Spleen (tissue), 11 donors: ENCODE measurements around the gene RPP25L. TPM values are rescaled to one million over a fixed set of nuclear protein-coding genes. Genes with fewer than 3 reads are reported as not detected.

Experiments used
- DNase-seq: peaks from one replicate; pipeline ENCODE4 v3.0.0-alpha.2; 2020
- H3K27ac ChIP-seq, 8 donors: fragments of 200-600 bp; sonication (generic) in 7 of 8; 1 replicate in 4 of 8; 2 replicates in 4 of 8; pipeline versions ENCODE4 v1.5.0 to v1.8.0; 2016 to 2021; ENCODE audit warnings: inconsistent platforms in 4 of 8, mild to moderate bottlenecking in 4 of 8, moderate library complexity in 1 of 8
- H3K27me3 ChIP-seq, 7 donors: fragments of 200-600 bp; sonication (generic) in 6 of 7; replicated peaks in 1 of 7; 1 replicate in 4 of 7; 2 replicates in 3 of 7; pipeline versions ENCODE4 v1.5.0 to v1.8.0; 2016 to 2021; ENCODE audit warnings: inconsistent platforms in 3 of 7, mild to moderate bottlenecking in 1 of 7
- H3K36me3 ChIP-seq, 6 donors: fragments of 200-600 bp; sonication (generic) in 5 of 6; 1 replicate in 4 of 6; 2 replicates in 2 of 6; pipeline versions ENCODE4 v1.5.0 to v1.8.0; 2016 to 2021; ENCODE audit warnings: inconsistent platforms in 2 of 6
- H3K4me1 ChIP-seq, 6 donors: fragments of 200-600 bp; sonication (generic) in 5 of 6; 1 replicate in 3 of 6; 2 replicates in 3 of 6; pipeline versions ENCODE4 v1.5.0 to v1.8.0; 2016 to 2021; ENCODE audit warnings: inconsistent platforms in 3 of 6
- H3K4me3 ChIP-seq, 8 donors: fragments of 200-600 bp; sonication (generic) in 7 of 8; 1 replicate in 4 of 8; 2 replicates in 4 of 8; pipeline versions ENCODE4 v1.5.0 to v1.8.0; 2016 to 2021; ENCODE audit warnings: inconsistent platforms in 4 of 8, mild to moderate bottlenecking in 4 of 8, moderate library complexity in 2 of 8
- H3K9me3 ChIP-seq, 8 donors: fragments of 200-600 bp; sonication (generic) in 7 of 8; 1 replicate in 4 of 8; 2 replicates in 4 of 8; pipeline versions ENCODE4 v1.5.0 to v1.8.0; 2016 to 2021; ENCODE audit warnings: inconsistent platforms in 4 of 8
- CTCF ChIP-seq, 11 experiments: fragments of 200-600 bp in 7 of 11; fragments of 450-650 bp in 4 of 11; sonication (generic) in 4 of 11; IDR thresholded peaks in 8 of 11; conservative IDR thresholded peaks in 3 of 11; 1 replicate in 7 of 11; 2 replicates in 4 of 11; pipeline versions ENCODE4 v1.4.0 to v1.8.0; 2016 to 2021; ENCODE audit warnings: antibody characterized with exemption in 11 of 11, inconsistent platforms in 4 of 11, mild to moderate bottlenecking in 1 of 11
- POLR2A ChIP-seq, 3 donors: fragments of 450-650 bp; IDR thresholded peaks; one replicate each; pipeline ENCODE4 v1.5.1; 2017; ENCODE audit warnings: antibody characterized with exemption in 3 of 3, mild to moderate bottlenecking in 1 of 3
- POLR2AphosphoS5 ChIP-seq, 3 donors: sonication (generic); formaldehyde crosslinking; IDR thresholded peaks; one replicate each; pipeline ENCODE4 v1.5.1; 2017; ENCODE audit warnings: antibody characterized with exemption in 3 of 3
- WGBS, 5 donors: extraction: QIAGEN DNeasy Blood & Tissue Kit in 3 of 5; methylation state at CpG; one replicate each; pipeline versions ENCODE4 v1.1.5 to v1.1.7; 2013 to 2018; 5-methylcytosine and 5-hydroxymethylcytosine counted together
- intact Hi-C: fragments of 100-400 bp; cut with DNase I; formaldehyde crosslinking; loops from one replicate; pipeline ENCODE4 v1.15.0; 2023; ENCODE audit warnings: low total_unique reads
- polyA plus RNA-seq, 3 donors: library from polyadenylated mRNA; stranded (reverse); fragments of 200-250 nt; gene quantifications; one replicate each; pipeline ENCODE4 v1.2.1, GENCODE V29; 2013
- total RNA-seq, 7 donors: library from RNA; depleted of rRNA in 3 of 7; stranded (reverse); fragments of >200 nt in 3 of 7; fragmentation: NEBNext Ultra II Directional in 4 of 7; extraction: Animal tissue kit (Norgen Biotek cat#: 25700) in 4 of 7; gene quantifications; one replicate each; pipeline versions ENCODE4 v1.1.0 to v1.2.1, GENCODE V29; 2016 to 2021
- donor health status: healthy with polysubstance abuse.
- donor health status: DM: no; HTN: no; CAD: no; lungs with moderate emphysema.
- donor health status: DM: no; HTN: no; CAD: no.
- donor health status: Bipolar disorder and iron deficiency.
- donor health status: healthy.
- donor health status: DM: no; HTN: no; CAD: no.
- donor health status: DM: yes; HTN: yes; CAD: no.

The RPP25L gene
- total and polyA plus RNA-seq, 10 donors: 16.8 to 54.1 (median 26.8) TPM

- 39 to 58% (median 49%) methylated on average over 5 of the region's 5 CpGs for WGBS, 5 donors
- H3K27ac ChIP-seq: peak overlapping the region in 7 of 8 donors; percentile 51 to 70 (median 67)
Observed at GRCh38 chr9:34652602-34653000, 40.7 kb upstream of the RPP25L start.

GRCh38 chr9:34651876-34652601, 40.1 kb upstream of the RPP25L start, which contains the start of gene IL11RA:
TSS of gene IL11RA (plus strand) at chr9:34652185. CDS start at chr9:34655218, 3,033 bp downstream.
- 22 to 39% (median 34%) methylated on average over 24 of the region's 24 CpGs for WGBS, 5 donors
- Histone ChIP-seq H3K36me3 (peaks cover 0 to 38% (median 25%) of the 10 kb centered on the region in 6 donors), H3K4me3 (peak within 1 kb of the TSS in 4 of 8 donors; percentile 9 to 48 (median 20)), H3K27me3 (no peaks in the 10 kb centered on the region), H3K27ac (peak within 1 kb of the TSS in 7 of 8 donors; percentile 51 to 70 (median 67)), H3K9me3 (no peaks in the 10 kb centered on the region), H3K4me1 (peaks cover 27 to 81% (median 46%) of the 10 kb centered on the region in 6 donors)
- TF ChIP-seq POLR2AphosphoS5 (IDR thresholded peaks at IDR 0.05): peak; percentile 53 to 84 (median 80)
- no peak for TF ChIP-seq POLR2A (IDR thresholded peaks at IDR 0.05)
- intact Hi-C loops: no loop called here
- peak; percentile 83 for DNase-seq

More at GRCh38 chr9:34652602-34653000, 40.7 kb upstream of the RPP25L start:
- intact Hi-C loops: no loop called here
- H3K27me3 ChIP-seq: no peaks in the 10 kb centered on the region
- TF ChIP-seq POLR2AphosphoS5 (IDR thresholded peaks at IDR 0.05) (no peak), CTCF (IDR thresholded peaks at IDR 0.05 in 8 of 11, conservative IDR thresholded peaks at IDR 0.05 in 3 of 11) (no peak), POLR2A (IDR thresholded peaks at IDR 0.05) (no peak)
- no peaks in the 10 kb centered on the region for H3K9me3 ChIP-seq
- peaks cover 22 to 75% (median 40%) of the 10 kb centered on the region in 6 donors for H3K4me1 ChIP-seq
- no peak for DNase-seq
- H3K36me3 ChIP-seq: peaks cover 0 to 38% (median 25%) of the 10 kb centered on the region in 6 donors
- peak overlapping the region in 3 of 8 donors; percentile 17 to 48 (median 24) for H3K4me3 ChIP-seq

- no peaks in the 10 kb centered on the region for H3K27me3 ChIP-seq
- H3K9me3 ChIP-seq: no peaks in the 10 kb centered on the region
- intact Hi-C loops: no loop called here
- H3K4me1 ChIP-seq: peaks cover 27 to 85% (median 48%) of the 10 kb centered on the region in 6 donors
- 57 to 81% (median 79%) methylated on average over 4 of the region's 4 CpGs for WGBS, 5 donors
- H3K27ac ChIP-seq: peak overlapping the region in 7 of 8 donors; percentile 51 to 70 (median 67)
- no peak for TF ChIP-seq POLR2A (IDR thresholded peaks at IDR 0.05)
- TF ChIP-seq CTCF (IDR thresholded peaks at IDR 0.05 in 8 of 11, conservative IDR thresholded peaks at IDR 0.05 in 3 of 11): no peak
- TF ChIP-seq POLR2AphosphoS5 (IDR thresholded peaks at IDR 0.05): no peak
- H3K4me3 ChIP-seq: peak overlapping the region in 2 of 8 donors; percentile 24 to 48
- no peak for DNase-seq
- H3K36me3 ChIP-seq: peaks cover 0 to 38% (median 25%) of the 10 kb centered on the region in 6 donors
Observed at GRCh38 chr9:34651321-34651720, 39.4 kb upstream of the RPP25L start.

GRCh38 chr9:34650816-34651215, 38.9 kb upstream of the RPP25L start:
- TF ChIP-seq POLR2AphosphoS5 (IDR thresholded peaks at IDR 0.05) (peak in 1 of 3 donors; percentile 15), POLR2A (IDR thresholded peaks at IDR 0.05) (no peak), CTCF (IDR thresholded peaks at IDR 0.05 in 8 of 11, conservative IDR thresholded peaks at IDR 0.05 in 3 of 11) (no peak)
- Histone ChIP-seq H3K9me3 (no peaks in the 10 kb centered on the region), H3K36me3 (peaks cover 0 to 38% (median 25%) of the 10 kb centered on the region in 6 donors), H3K4me3 (no peak overlapping the region), H3K27ac (peak overlapping the region in 4 of 8 donors; percentile 61 to 70 (median 69)), H3K4me1 (peaks cover 32 to 90% (median 53%) of the 10 kb centered on the region in 6 donors), H3K27me3 (no peaks in the 10 kb centered on the region)
- WGBS, 5 donors: 40 to 89% (median 74%) methylated on average over 5 of the region's 5 CpGs
- DNase-seq: no peak
- intact Hi-C loops: no loop called here
